Activated CD4-positive, CD25-positive, alpha-beta regulatory T cell (primary cell): ENCODE results near the gene ADD1.

Experiments used
- DNase-seq, 4 experiments: peaks; one replicate each; lab custom pipeline; 2025; lab: John Stamatoyannopoulos, UW

The ADD1 gene

GRCh38 chr4:2820216-2820982 lies 23.2 kb upstream of the ADD1 start:
- no peak for DNase-seq

GRCh38 chr4:2822461-2823300 lies 21.0 kb upstream of the ADD1 start:
- DNase-seq = no peak

- no peak for DNase-seq
Observed at GRCh38 chr4:2823301-2823670, 20.4 kb upstream of the ADD1 start.

- DNase-seq = no peak
Observed at GRCh38 chr4:2823671-2824328, 19.8 kb upstream of the ADD1 start.

- DNase-seq = no peak
Observed at GRCh38 chr4:2824329-2824835, 19.3 kb upstream of the ADD1 start.

- no peak for DNase-seq
Observed at GRCh38 chr4:2824836-2825381, 18.7 kb upstream of the ADD1 start.

GRCh38 chr4:2825740-2826139 lies 17.9 kb upstream of the ADD1 start:
- DNase-seq = no peak

GRCh38 chr4:2827071-2827873 lies 16.4 kb upstream of the ADD1 start:
- DNase-seq = no peak

GRCh38 chr4:2827874-2828751 lies 15.5 kb upstream of the ADD1 start:
- DNase-seq = no peak

GRCh38 chr4:2828758-2829181 lies 14.9 kb upstream of the ADD1 start:
- no peak for DNase-seq

GRCh38 chr4:2829321-2829932 lies 14.2 kb upstream of the ADD1 start:
- no peak for DNase-seq

GRCh38 chr4:2829933-2830451 lies 13.7 kb upstream of the ADD1 start:
- DNase-seq = no peak

- no peak for DNase-seq
Observed at GRCh38 chr4:2830632-2831610, 12.7 kb upstream of the ADD1 start.

- DNase-seq = no peak
Observed at GRCh38 chr4:2831611-2832308, 11.9 kb upstream of the ADD1 start.

GRCh38 chr4:2832309-2832980 lies 11.2 kb upstream of the ADD1 start:
- DNase-seq = no peak

- no peak for DNase-seq
Observed at GRCh38 chr4:2832981-2833670, 10.5 kb upstream of the ADD1 start.

GRCh38 chr4:2833671-2834000 lies 10.0 kb upstream of the ADD1 start:
- no peak for DNase-seq
